NCI-H748 treated with DMSO at 0.1 percent for 48 hours (cell line): ENCODE results near the gene NTM.

Experiments used
- DNase-seq: peaks from one replicate; lab custom pipeline; 2025; lab: John Stamatoyannopoulos, UW

The NTM gene

GRCh38 chr11:131499199-131499598 is 128.8 kb downstream of the NTM start:
- DNase-seq, result no peak

GRCh38 chr11:131503017-131503416 is 132.6 kb downstream of the NTM start:
- DNase-seq, result no peak

GRCh38 chr11:131504199-131504949 is 134.0 kb downstream of the NTM start:
- no peak for DNase-seq

GRCh38 chr11:131506348-131506747 is 135.9 kb downstream of the NTM start:
- DNase-seq, result no peak

GRCh38 chr11:131510662-131511061 is 140.2 kb downstream of the NTM start:
- DNase-seq, result no peak

GRCh38 chr11:131511794-131512193 is 141.4 kb downstream of the NTM start:
- peak; percentile 19 for DNase-seq

GRCh38 chr11:131512228-131512627 is 141.8 kb downstream of the NTM start:
- no peak for DNase-seq

GRCh38 chr11:131514062-131514461 is 143.6 kb downstream of the NTM start:
- no peak for DNase-seq

- DNase-seq, result no peak
Measured at GRCh38 chr11:131518305-131518838, 148.0 kb downstream of the NTM start.

- DNase-seq, result no peak
Measured at GRCh38 chr11:131522851-131523250, 152.4 kb downstream of the NTM start.

GRCh38 chr11:131530407-131530806 is 160.0 kb downstream of the NTM start:
- DNase-seq, result no peak

GRCh38 chr11:131533149-131533548 is 162.7 kb downstream of the NTM start:
- DNase-seq, result no peak

- DNase-seq, result no peak
Measured at GRCh38 chr11:131533998-131534397, 163.6 kb downstream of the NTM start.

- DNase-seq, result no peak
Measured at GRCh38 chr11:131534611-131535010, 164.2 kb downstream of the NTM start.

- no peak for DNase-seq
Measured at GRCh38 chr11:131536159-131536558, 165.7 kb downstream of the NTM start.

GRCh38 chr11:131537196-131537595 is 166.8 kb downstream of the NTM start:
- peak; percentile 1 for DNase-seq

- DNase-seq, result no peak
Measured at GRCh38 chr11:131537748-131538147, 167.3 kb downstream of the NTM start.

- no peak for DNase-seq
Measured at GRCh38 chr11:131538322-131538721, 167.9 kb downstream of the NTM start.

- DNase-seq, result no peak
Measured at GRCh38 chr11:131540676-131541075, 170.3 kb downstream of the NTM start.

- DNase-seq, result no peak
Measured at GRCh38 chr11:131543389-131544025, 173.1 kb downstream of the NTM start.

GRCh38 chr11:131544591-131544990 is 174.2 kb downstream of the NTM start:
- no peak for DNase-seq

- DNase-seq, result no peak
Measured at GRCh38 chr11:131546218-131546895, 175.9 kb downstream of the NTM start.

- DNase-seq, result no peak
Measured at GRCh38 chr11:131549099-131549498, 178.7 kb downstream of the NTM start.
